Right lobe of liver (tissue), 6 donors: ENCODE data around the gene CEACAM6. TPM values are rescaled to one million over a fixed set of nuclear protein-coding genes. Genes with fewer than 3 reads are reported as not detected.

Source experiments
- ATAC-seq, 4 donors: fragments of 200-7000 bp; cut with Tn5 transposase; one replicate each; pipeline ENCODE4 v1.9.1; 2020; ENCODE audit warnings: mild to moderate bottlenecking in 4 of 4, moderate library complexity in 4 of 4
- DNase-seq, 3 donors: peaks; one replicate each; pipeline ENCODE4 v3.0.0-alpha.2; 2020
- H3K27ac ChIP-seq, 3 donors: fragments of 200-600 bp; one replicate each; pipeline ENCODE4 v1.8.0; 2022
- H3K27me3 ChIP-seq, 2 donors: fragments of 200-600 bp; one replicate each; pipeline ENCODE4 v1.8.0; 2022
- H3K36me3 ChIP-seq, 4 donors: fragments of 200-600 bp; sonication (generic) in 1 of 4; one replicate each; pipeline versions ENCODE4 v1.5.1 to v1.8.0; 2017 to 2022; ENCODE audit warnings: control low read depth in 1 of 4
- H3K4me1 ChIP-seq, 4 donors: fragments of 200-600 bp; sonication (generic) in 1 of 4; one replicate each; pipeline versions ENCODE4 v1.5.1 to v1.8.0; 2017 to 2022; ENCODE audit warnings: control low read depth in 1 of 4
- H3K4me3 ChIP-seq, 3 donors: fragments of 200-600 bp; one replicate each; pipeline ENCODE4 v1.8.0; 2022
- H3K9me3 ChIP-seq, 4 donors: fragments of 200-600 bp; sonication (generic) in 1 of 4; one replicate each; pipeline versions ENCODE4 v1.5.1 to v1.8.0; 2017 to 2022; ENCODE audit warnings: control low read depth in 1 of 4
- CTCF ChIP-seq, 4 donors: fragments of 200-600 bp in 3 of 4; fragments of 450-650 bp in 1 of 4; IDR thresholded peaks; one replicate each; pipeline versions ENCODE4 v1.5.1 to v1.8.0; 2016 to 2022; ENCODE audit warnings: antibody characterized with exemption in 4 of 4, mild to moderate bottlenecking in 2 of 4
- POLR2A ChIP-seq: fragments of 450-650 bp; IDR thresholded peaks from one replicate; pipeline ENCODE4 v1.6.1; 2017; ENCODE audit warnings: antibody characterized with exemption, mild to moderate bottlenecking
- WGBS: methylation state at CpG from one replicate; pipeline ENCODE4 v1.1.6; 2018; ENCODE audit warnings: low coverage, low lambda C conversion rate; ENCODE audit not compliant: insufficient coverage; ENCODE audit errors: missing lambda C conversion rate; 5-methylcytosine and 5-hydroxymethylcytosine counted together
- intact Hi-C, 2 donors: fragments of 100-400 bp; cut with DNase I; formaldehyde crosslinking; loops; one replicate each; pipeline versions ENCODE4 v1.11.2 to v1.14.1; 2022
- total RNA-seq, 6 experiments: library from RNA; depleted of rRNA in 2 of 6; stranded (reverse); fragments of >200 nt in 2 of 6; fragmentation: NEBNext Ultra II Directional in 3 of 6; extraction: Animal tissue kit (Norgen Biotek cat#: 25700) in 3 of 6; gene quantifications; one replicate each; pipeline versions ENCODE4 v1.1.0 to v1.2.4, GENCODE V29; 2016 to 2023
- donor health status: DM: no; HTN: yes; CAD: no.
- donor health status: DM: no; HTN: no; CAD: no.
- donor health status: DM: no; HTN: no; CAD: no.
- donor health status: DM: no; HTN: yes; CAD: no.
- donor health status: DM: no; HTN: yes; CAD: no.

CEACAM6 gene
- total RNA-seq, 6 experiments from 2014 or later, result 0.18 to 0.44 (median 0.23) TPM; not detected in 2

- WGBS, result 85% methylated on average over 2 of the region's 2 CpGs
These were observed 16.1 kb downstream of the CEACAM6 start for GRCh38 chr19:41771410-41771809.

GRCh38 chr19:41774515-41774980 lies 19.2 kb downstream of the CEACAM6 start:
- Histone ChIP-seq H3K27me3 (no peaks in the 10 kb centered on the region), H3K4me3 (no peak overlapping the region), H3K9me3 (no peaks in the 10 kb centered on the region), H3K27ac (no peak overlapping the region), H3K36me3 (no peaks in the 10 kb centered on the region), H3K4me1 (no peaks in the 10 kb centered on the region)
- 36% methylated on average over 6 of the region's 6 CpGs for WGBS
- ATAC-seq (no peak), DNase-seq (no peak)
- intact Hi-C loops, result no loop called here
- TF ChIP-seq CTCF (IDR thresholded peaks at IDR 0.05), result no peak
- TF ChIP-seq POLR2A, result no peak

More at GRCh38 chr19:41771410-41771809, 16.1 kb downstream of the CEACAM6 start:
- ATAC-seq, result no peak
- Histone ChIP-seq H3K36me3 (no peaks in the 10 kb centered on the region), H3K27me3 (no peaks in the 10 kb centered on the region), H3K9me3 (no peaks in the 10 kb centered on the region), H3K4me1 (no peaks in the 10 kb centered on the region), H3K4me3 (no peak overlapping the region), H3K27ac (no peak overlapping the region)
- DNase-seq, result no peak
- intact Hi-C loops, result no loop called here
- TF ChIP-seq POLR2A (no peak), CTCF (IDR thresholded peaks at IDR 0.05) (no peak)

- Histone ChIP-seq H3K36me3 (no peaks in the 10 kb centered on the region), H3K27me3 (no peaks in the 10 kb centered on the region), H3K27ac (no peak overlapping the region), H3K4me1 (no peaks in the 10 kb centered on the region), H3K4me3 (no peak overlapping the region), H3K9me3 (no peaks in the 10 kb centered on the region)
- DNase-seq (no peak), ATAC-seq (no peak)
- TF ChIP-seq POLR2A (no peak), CTCF (IDR thresholded peaks at IDR 0.05) (no peak)
- WGBS, result 27% methylated on average over 2 of the region's 2 CpGs
- intact Hi-C loops, result no loop called here
These were observed 21.4 kb downstream of the CEACAM6 start for GRCh38 chr19:41776700-41777099.

GRCh38 chr19:41783612-41784011 lies 28.3 kb downstream of the CEACAM6 start:
- no peak overlapping the region for H3K4me3 ChIP-seq
- H3K9me3 ChIP-seq, result no peaks in the 10 kb centered on the region
- H3K4me1 ChIP-seq, result no peaks in the 10 kb centered on the region
- DNase-seq, result no peak
- intact Hi-C loops, result no loop called here
- H3K27me3 ChIP-seq, result peaks cover 0 to 15% of the 10 kb centered on the region in 2 donors
- no peak for ATAC-seq
- 24% methylated on average over 5 of the region's 5 CpGs for WGBS
- TF ChIP-seq POLR2A (no peak), CTCF (IDR thresholded peaks at IDR 0.05) (no peak)
- no peak overlapping the region for H3K27ac ChIP-seq
- no peaks in the 10 kb centered on the region for H3K36me3 ChIP-seq

DNA sequence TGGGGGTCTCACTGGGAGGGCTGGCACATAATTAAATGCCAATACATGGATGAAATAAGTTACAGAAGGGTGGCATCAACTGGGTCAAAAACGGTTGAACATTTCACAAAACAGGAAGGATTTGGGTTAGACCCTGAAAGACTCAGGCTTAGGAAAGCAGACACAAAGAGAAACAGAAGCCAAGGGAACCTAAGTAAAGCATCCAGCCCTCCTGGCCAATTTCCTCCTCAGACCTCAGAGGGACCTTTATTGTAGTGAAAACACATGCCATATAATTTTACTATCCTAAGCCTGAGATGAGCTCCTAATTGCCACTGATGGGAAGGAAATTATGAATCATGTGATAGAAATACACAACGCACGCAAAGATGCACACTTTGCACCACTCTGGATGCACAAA lies 29.0 kb downstream of the CEACAM6 start:
- H3K36me3 ChIP-seq, result no peaks in the 10 kb centered on the region
- H3K9me3 ChIP-seq, result no peaks in the 10 kb centered on the region
- TF ChIP-seq CTCF (IDR thresholded peaks at IDR 0.05), result no peak
- no peak for TF ChIP-seq POLR2A
- 34% methylated on average over 3 of the region's 3 CpGs for WGBS
- no peak for ATAC-seq
- no peak for DNase-seq
- H3K4me3 ChIP-seq, result no peak overlapping the region
- no peaks in the 10 kb centered on the region for H3K4me1 ChIP-seq
- intact Hi-C loops, result no loop called here
- H3K27ac ChIP-seq, result no peak overlapping the region
- H3K27me3 ChIP-seq, result peaks cover 0 to 15% of the 10 kb centered on the region in 2 donors
